Gastrocnemius medialis (tissue), 4 donors: ENCODE results near the gene SGMS1. TPM values are rescaled to one million over a fixed set of nuclear protein-coding genes. Genes with fewer than 3 reads are reported as not detected.

Experiments
- ATAC-seq, 2 donors: fragments of 150-250 bp; one replicate each; pipeline ENCODE4 v1.9.1; 2016
- DNase-seq, 2 donors: peaks; one replicate each; pipeline ENCODE4 v3.0.0-alpha.2; 2019
- H3K27ac ChIP-seq, 4 donors: fragments of 200-600 bp; sonication (generic); 1 replicate in 1 of 4; 2 replicates in 3 of 4; pipeline ENCODE4 v1.5.1; 2016 to 2018; ENCODE audit warnings: mild to moderate bottlenecking in 2 of 4, moderate library complexity in 1 of 4
- H3K27me3 ChIP-seq, 3 donors: fragments of 200-600 bp; sonication (generic) in 2 of 3; 1 replicate in 1 of 3; 2 replicates in 2 of 3; pipeline versions ENCODE4 v1.5.1 to v1.6.0; 2016 to 2019; ENCODE audit warnings: mild to moderate bottlenecking in 1 of 3, moderate library complexity in 1 of 3
- H3K36me3 ChIP-seq, 2 donors: fragments of 200-600 bp; sonication (generic) in 1 of 2; one replicate each; pipeline ENCODE4 v1.5.1; 2017 to 2018
- H3K4me1 ChIP-seq, 2 donors: fragments of 200-600 bp; sonication (generic) in 1 of 2; one replicate each; pipeline ENCODE4 v1.5.1; 2016 to 2017; ENCODE audit warnings: mild to moderate bottlenecking in 2 of 2
- H3K4me3 ChIP-seq, 4 donors: fragments of 200-600 bp; sonication (generic) in 3 of 4; 1 replicate in 1 of 4; 2 replicates in 3 of 4; pipeline ENCODE4 v1.5.1; 2016 to 2019; ENCODE audit warnings: mild to moderate bottlenecking in 2 of 4
- H3K9me3 ChIP-seq, 3 donors: fragments of 200-600 bp; sonication (generic) in 2 of 3; 1 replicate in 1 of 3; 2 replicates in 2 of 3; pipeline ENCODE4 v1.5.1; 2016 to 2019
- CTCF ChIP-seq, 5 experiments: fragments of 450-650 bp in 3 of 5; fragments of 200-600 bp in 2 of 5; sonication (generic) in 2 of 5; IDR thresholded peaks in 4 of 5; conservative IDR thresholded peaks in 1 of 5; 1 replicate in 4 of 5; 2 replicates in 1 of 5; pipeline ENCODE4 v1.5.1; 2016 to 2019; ENCODE audit warnings: antibody characterized with exemption in 5 of 5, mild to moderate bottlenecking in 3 of 5, moderate library complexity in 3 of 5
- POLR2A ChIP-seq, 2 donors: fragments of 450-650 bp; IDR thresholded peaks; one replicate each; pipeline ENCODE4 v1.6.1; 2017; ENCODE audit warnings: antibody characterized with exemption in 2 of 2, mild to moderate bottlenecking in 2 of 2, moderate library complexity in 2 of 2
- in situ Hi-C, 4 donors: fragments of 200-750 bp; cut with MboI; loops; one replicate each; pipeline versions ENCODE4 v1.15.0 to v1.8.0; 2017; ENCODE audit warnings: low sequenced_read_pairs in 4 of 4
- intact Hi-C: fragments of 100-400 bp; cut with DNase I; formaldehyde crosslinking; loops from one replicate; pipeline ENCODE4 v1.15.1; 2023; ENCODE audit warnings: low total_unique reads
- total RNA-seq, 4 donors: library from RNA; depleted of rRNA; stranded (reverse); fragments of >200 nt; gene quantifications; one replicate each; pipeline versions ENCODE4 v1.1.0 to v1.2.3, GENCODE V29; 2016

The SGMS1 gene
- total RNA-seq, 4 donors from 2014 or later = 17.6 to 30.7 (median 25.0) TPM

GRCh38 chr10:50387732-50388073, 236.1 kb downstream of the SGMS1 start:
- Histone ChIP-seq H3K9me3 (no peaks in the 10 kb centered on the region), H3K36me3 (no peaks in the 10 kb centered on the region), H3K27me3 (no peaks in the 10 kb centered on the region), H3K4me1 (peaks cover 34 to 37% of the 10 kb centered on the region in 2 donors), H3K4me3 (no peak overlapping the region), H3K27ac (peak overlapping the region in 2 of 4 donors; percentile 75 to 83)
- DNase-seq (no peak), ATAC-seq (no peak)
- in situ Hi-C loops (no loop called here), intact Hi-C loops (loop anchor here (5.0 to 10.0 kb wide), 3 partner anchors 60 to 1867 kb away; partner anchors contain the start of gene SGMS1)
- TF ChIP-seq CTCF (IDR thresholded peaks at IDR 0.05 in 4 of 5, conservative IDR thresholded peaks at IDR 0.05 in 1 of 5) (no peak), POLR2A (IDR thresholded peaks at IDR 0.05) (no peak)

- DNase-seq (no peak), ATAC-seq (no peak)
- in situ Hi-C loops = no loop called here
- Histone ChIP-seq H3K4me3 (no peak overlapping the region), H3K9me3 (no peaks in the 10 kb centered on the region), H3K4me1 (peaks cover 37 to 40% of the 10 kb centered on the region in 2 donors), H3K27ac (peak overlapping the region in 3 of 4 donors; percentile 68 to 83 (median 75)), H3K36me3 (no peaks in the 10 kb centered on the region), H3K27me3 (no peaks in the 10 kb centered on the region)
- TF ChIP-seq CTCF (IDR thresholded peaks at IDR 0.05 in 4 of 5, conservative IDR thresholded peaks at IDR 0.05 in 1 of 5) = no peak
- TF ChIP-seq POLR2A (IDR thresholded peaks at IDR 0.05) = no peak
- intact Hi-C loops = loop anchor here (5.0 to 10.0 kb wide), 3 partner anchors 60 to 1868 kb away; partner anchors contain the start of gene SGMS1
Observed at GRCh38 chr10:50387007-50387731, 236.6 kb downstream of the SGMS1 start.

- DNase-seq = peak; percentile 59 to 76
- no peak overlapping the region for H3K4me3 ChIP-seq
- H3K4me1 ChIP-seq = peaks cover 50% of the 10 kb centered on the region in 2 donors
- peak; percentile 32 to 82 for ATAC-seq
- no peaks in the 10 kb centered on the region for H3K36me3 ChIP-seq
- no peak for TF ChIP-seq CTCF (IDR thresholded peaks at IDR 0.05 in 4 of 5, conservative IDR thresholded peaks at IDR 0.05 in 1 of 5)
- no peak for TF ChIP-seq POLR2A (IDR thresholded peaks at IDR 0.05)
- in situ Hi-C loops = no loop called here
- intact Hi-C loops = loop anchor here (5.0 to 10.0 kb wide), 3 partner anchors 58 to 1869 kb away; partner anchors contain the start of gene SGMS1
- H3K9me3 ChIP-seq = no peaks in the 10 kb centered on the region
- no peaks in the 10 kb centered on the region for H3K27me3 ChIP-seq
- peak overlapping the region; percentile 68 to 83 (median 72) for H3K27ac ChIP-seq
Observed at GRCh38 chr10:50385624-50386023, 238.1 kb downstream of the SGMS1 start.

- intact Hi-C loops (loop anchor here (5.0 to 10.0 kb wide), 3 partner anchors 58 to 1870 kb away; partner anchors contain the start of gene SGMS1), in situ Hi-C loops (no loop called here)
- TF ChIP-seq POLR2A (IDR thresholded peaks at IDR 0.05) (no peak), CTCF (IDR thresholded peaks at IDR 0.05 in 4 of 5, conservative IDR thresholded peaks at IDR 0.05 in 1 of 5) (no peak)
- H3K36me3 ChIP-seq = no peaks in the 10 kb centered on the region
- H3K4me1 ChIP-seq = peaks cover 50 to 58% of the 10 kb centered on the region in 2 donors
- H3K9me3 ChIP-seq = no peaks in the 10 kb centered on the region
- no peak for DNase-seq
- no peaks in the 10 kb centered on the region for H3K27me3 ChIP-seq
- H3K27ac ChIP-seq = peak overlapping the region; percentile 68 to 83 (median 72)
- no peak overlapping the region for H3K4me3 ChIP-seq
- ATAC-seq = no peak
Observed at GRCh38 chr10:50384898-50385297, 238.9 kb downstream of the SGMS1 start.
